HCT116 (cell line): Measurements from ENCODE around the gene PDE4B.
A peak's percentile ranks its signal among the peaks of the same experiment; 100 is the strongest.

Experiments
- EZH2 ChIP-seq: fragments of 200-600 bp; sonication (generic); IDR thresholded peaks from 2 replicates; pipeline ENCODE4 v1.6.1; 2017; ENCODE audit warnings: antibody characterized with exemption, mixed run types
- EZH2phosphoT487 ChIP-seq: fragments of 200-600 bp; IDR thresholded peaks from 2 replicates; pipeline ENCODE4 v1.6.1; 2018; ENCODE audit warnings: antibody characterized with exemption, borderline replicate concordance
- POLR2AphosphoS5 ChIP-seq: IDR thresholded peaks from 2 replicates; pipeline ENCODE4 v1.6.1; 2011; ENCODE audit warnings: mild to moderate bottlenecking, low read depth, low read length, moderate library complexity
- SIN3A ChIP-seq: IDR thresholded peaks from 2 replicates; pipeline ENCODE4 v1.6.1; 2012; ENCODE audit warnings: low read depth
- TF ChIP-seq, protein P1 (sequence below), 3 experiments: fragments of 200-600 bp in 1 of 3; sonication (generic) in 1 of 3; IDR thresholded peaks in 2 of 3; conservative IDR thresholded peaks in 1 of 3; 2 replicates each; pipeline ENCODE4 v1.5.1; 2012 to 2017; ENCODE audit warnings: low read depth in 2 of 3, low read length in 2 of 3, antibody characterized with exemption in 1 of 3, borderline replicate concordance in 1 of 3, control low read depth in 1 of 3, mild to moderate bottlenecking in 1 of 3, mixed read lengths in 1 of 3, mixed run types in 1 of 3, moderate library complexity in 1 of 3; ENCODE audit not compliant: insufficient read depth in 1 of 3

DNA sequence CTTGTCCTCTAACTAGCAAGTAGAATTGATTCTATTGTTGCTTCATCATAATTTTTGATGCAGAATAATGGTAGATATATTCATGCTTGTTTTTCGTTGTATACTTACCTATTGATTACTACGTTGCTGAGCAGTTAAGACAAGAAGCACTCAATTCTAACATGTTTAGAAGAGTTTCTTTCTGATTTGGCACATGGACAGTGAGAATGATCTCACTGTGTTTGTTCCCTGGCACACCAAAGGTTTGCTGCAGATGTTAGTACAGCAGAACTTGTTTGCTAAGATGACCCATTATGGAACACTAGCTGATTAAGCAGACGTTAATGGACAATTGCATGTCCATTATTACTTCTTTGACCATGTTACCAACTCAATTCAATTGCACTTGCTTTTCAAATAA lies 556.5 kb downstream of the PDE4B start:
- TF ChIP-seq EZH2phosphoT487 (no peak), EZH2 (no peak), SIN3A (peak; percentile 15; the same call in 1 of the 2 replicates), POLR2AphosphoS5 (peak; percentile 39; the same call in 1 of the 2 replicates)
- TF ChIP-seq, protein P1, sequence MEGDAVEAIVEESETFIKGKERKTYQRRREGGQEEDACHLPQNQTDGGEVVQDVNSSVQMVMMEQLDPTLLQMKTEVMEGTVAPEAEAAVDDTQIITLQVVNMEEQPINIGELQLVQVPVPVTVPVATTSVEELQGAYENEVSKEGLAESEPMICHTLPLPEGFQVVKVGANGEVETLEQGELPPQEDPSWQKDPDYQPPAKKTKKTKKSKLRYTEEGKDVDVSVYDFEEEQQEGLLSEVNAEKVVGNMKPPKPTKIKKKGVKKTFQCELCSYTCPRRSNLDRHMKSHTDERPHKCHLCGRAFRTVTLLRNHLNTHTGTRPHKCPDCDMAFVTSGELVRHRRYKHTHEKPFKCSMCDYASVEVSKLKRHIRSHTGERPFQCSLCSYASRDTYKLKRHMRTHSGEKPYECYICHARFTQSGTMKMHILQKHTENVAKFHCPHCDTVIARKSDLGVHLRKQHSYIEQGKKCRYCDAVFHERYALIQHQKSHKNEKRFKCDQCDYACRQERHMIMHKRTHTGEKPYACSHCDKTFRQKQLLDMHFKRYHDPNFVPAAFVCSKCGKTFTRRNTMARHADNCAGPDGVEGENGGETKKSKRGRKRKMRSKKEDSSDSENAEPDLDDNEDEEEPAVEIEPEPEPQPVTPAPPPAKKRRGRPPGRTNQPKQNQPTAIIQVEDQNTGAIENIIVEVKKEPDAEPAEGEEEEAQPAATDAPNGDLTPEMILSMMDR (IDR thresholded peaks at IDR 0.05 in 2 of 3, conservative IDR thresholded peaks at IDR 0.05 in 1 of 3; ENCODE audit: borderline replicate concordance in 1 of 3, insufficient read depth in 1 of 3, low read depth in 2 of 3, low read length in 2 of 3) = no peak
